ENCODE results near the gene ZIC4. TPM values are rescaled to one million over a fixed set of nuclear protein-coding genes. Genes with fewer than 3 reads are reported as not detected.

The ZIC4 gene
- total and polyA plus RNA-seq, 2 of the 8 experiments (the other 6 are each of a cell fraction or from before 2014, with no cell fraction given), result 0.03 to 0.13 TPM

GRCh38 chr3:147411815-147412241 is 5.5 kb upstream of the ZIC4 start (continued):
- TF ChIP-seq FOSL1 (IDR thresholded peaks at IDR 0.05; ENCODE audit: insufficient read depth, low read depth, low read length), result no peak
- no peak for TF ChIP-seq CTBP2 (IDR thresholded peaks at IDR 0.05; ENCODE audit: borderline replicate concordance, insufficient read depth, insufficient read length, low read length)
- TF ChIP-seq YY1 (IDR thresholded peaks at IDR 0.05; ENCODE audit: low read depth, low read length), result no peak
- TF ChIP-seq ASH2L (IDR thresholded peaks at IDR 0.05; ENCODE audit: low read length), result no peak
- TF ChIP-seq NRF1 (IDR thresholded peaks at IDR 0.05; ENCODE audit: low read depth, low read length), result no peak

Measured in H1 (cell line).